H9 (cell line): Measurements from ENCODE around the gene RSPH3. TPM values are rescaled to one million over a fixed set of nuclear protein-coding genes. Genes with fewer than 3 reads are reported as not detected.

Experiments used
- DNase-seq: peaks from one replicate; pipeline ENCODE4 v3.0.0-alpha.2; 2017
- H2AFZ ChIP-seq: one replicate; pipeline ENCODE4 v1.6.1; 2013; ENCODE audit warnings: mild to moderate bottlenecking, low read length, control low read depth, moderate library complexity
- H2AK5ac ChIP-seq: 2 replicates; pipeline ENCODE4 v1.6.1; 2013; ENCODE audit warnings: low read length, control low read depth, mixed read lengths; ENCODE audit not compliant: insufficient read length
- H2BK120ac ChIP-seq: one replicate; pipeline ENCODE4 v1.6.1; 2013; ENCODE audit warnings: low read depth, mild to moderate bottlenecking, low read length, control low read depth, inconsistent platforms; ENCODE audit not compliant: poor library complexity, severe bottlenecking
- H2BK12ac ChIP-seq: 2 replicates; pipeline ENCODE4 v1.6.1; 2013; ENCODE audit warnings: low read length, control low read depth, mixed read lengths, low read depth; ENCODE audit not compliant: insufficient read length
- H2BK15ac ChIP-seq: 2 replicates; pipeline ENCODE4 v1.6.1; 2013; ENCODE audit warnings: low read depth, low read length, control low read depth
- H2BK20ac ChIP-seq: one replicate; pipeline ENCODE4 v1.6.1; 2013; ENCODE audit warnings: low read depth, mild to moderate bottlenecking, low read length, control low read depth, inconsistent platforms; ENCODE audit not compliant: poor library complexity, severe bottlenecking
- H2BK5ac ChIP-seq: 2 replicates; pipeline ENCODE4 v1.6.1; 2013; ENCODE audit warnings: low read length, control low read depth, mixed read lengths; ENCODE audit not compliant: insufficient read length
- H3K14ac ChIP-seq: 2 replicates; pipeline ENCODE4 v1.6.1; 2013; ENCODE audit warnings: low read length, control low read depth; ENCODE audit not compliant: insufficient read depth
- H3K18ac ChIP-seq: 2 replicates; pipeline ENCODE4 v1.6.1; 2013; ENCODE audit warnings: low read depth, mild to moderate bottlenecking, mixed read lengths, low read length, control low read depth; ENCODE audit not compliant: insufficient read length
- H3K23ac ChIP-seq: 2 replicates; pipeline ENCODE4 v1.6.1; 2013; ENCODE audit warnings: low read length, control low read depth, mixed read lengths, low read depth; ENCODE audit not compliant: insufficient read length
- H3K23me2 ChIP-seq: 2 replicates; pipeline ENCODE4 v1.6.1; 2013; ENCODE audit warnings: low read depth, mild to moderate bottlenecking, mixed read lengths, low read length, control low read depth; ENCODE audit not compliant: insufficient read length, poor library complexity, severe bottlenecking
- H3K27ac ChIP-seq: 2 replicates; pipeline ENCODE4 v1.5.1; 2013; ENCODE audit warnings: low read length, control low read depth, mixed read lengths, low read depth; ENCODE audit not compliant: insufficient read length
- H3K27me3 ChIP-seq: 2 replicates; pipeline ENCODE4 v1.6.1; 2013; ENCODE audit warnings: low read length, control low read depth, inconsistent platforms; ENCODE audit not compliant: insufficient read depth
- H3K4ac ChIP-seq: 2 replicates; pipeline ENCODE4 v1.6.1; 2013; ENCODE audit warnings: low read depth, mild to moderate bottlenecking, control low read depth, inconsistent platforms, low read length, moderate library complexity
- H3K4me1 ChIP-seq: 2 replicates; pipeline ENCODE4 v1.6.1; 2013; ENCODE audit warnings: low read length, control low read depth, inconsistent platforms; ENCODE audit not compliant: insufficient read depth
- H3K4me2 ChIP-seq: 2 replicates; pipeline ENCODE4 v1.6.1; 2013; ENCODE audit warnings: low read length, control low read depth, mixed read lengths; ENCODE audit not compliant: insufficient read length, insufficient read depth
- H3K56ac ChIP-seq: 2 replicates; pipeline ENCODE4 v1.6.1; 2013; ENCODE audit warnings: low read depth, mild to moderate bottlenecking, mixed read lengths, low read length, control low read depth; ENCODE audit not compliant: insufficient read length
- H3K79me1 ChIP-seq: 2 replicates; pipeline ENCODE4 v1.6.1; 2013; ENCODE audit warnings: low read depth, mild to moderate bottlenecking, moderate library complexity, low read length, control low read depth, inconsistent platforms; ENCODE audit not compliant: insufficient read depth, poor library complexity, severe bottlenecking
- H3K79me2 ChIP-seq: 2 replicates; pipeline ENCODE4 v1.6.1; 2013; ENCODE audit warnings: low read length, control low read depth, inconsistent platforms; ENCODE audit not compliant: insufficient read depth
- H3K9ac ChIP-seq: 2 replicates; pipeline ENCODE4 v1.6.1; 2013; ENCODE audit warnings: low read length, control low read depth, mixed read lengths; ENCODE audit not compliant: insufficient read length; ENCODE audit errors: extremely low read depth
- H3K9me3 ChIP-seq: one replicate; pipeline ENCODE4 v1.6.1; 2013; ENCODE audit warnings: low read depth, low read length, inconsistent platforms; ENCODE audit not compliant: control insufficient read depth
- H3T11ph ChIP-seq: one replicate; pipeline ENCODE4 v1.6.1; 2013; ENCODE audit warnings: mild to moderate bottlenecking, low read length, control low read depth, inconsistent platforms
- H4K20me1 ChIP-seq: one replicate; pipeline ENCODE4 v1.6.1; 2013; ENCODE audit not compliant: control insufficient read depth, insufficient read length, insufficient read depth
- H4K5ac ChIP-seq: 2 replicates; pipeline ENCODE4 v1.6.1; 2013; ENCODE audit warnings: low read depth, mild to moderate bottlenecking, mixed read lengths, low read length, control low read depth; ENCODE audit not compliant: insufficient read length
- H4K8ac ChIP-seq: replicated peaks from 2 replicates; pipeline ENCODE4 v1.6.1; 2013; ENCODE audit warnings: low read length, control low read depth, mixed read lengths, low read depth; ENCODE audit not compliant: insufficient read length
- H4K91ac ChIP-seq: 2 replicates; pipeline ENCODE4 v1.6.1; 2013; ENCODE audit warnings: low read depth, mild to moderate bottlenecking, moderate library complexity, mixed read lengths, low read length, control low read depth; ENCODE audit not compliant: insufficient read length
- H3K27ac Mint-ChIP-seq, 3 experiments: 2 replicates in 2 of 3; 3 replicates in 1 of 3; pipeline ENCODE4 v1.8.0; 2020 to 2021; ENCODE audit warnings: mixed read lengths in 3 of 3, mild to moderate bottlenecking in 1 of 3, moderate library complexity in 1 of 3
- H3K27me3 Mint-ChIP-seq: 2 replicates; pipeline ENCODE4 v1.8.0; 2021; ENCODE audit warnings: low read depth, mild to moderate bottlenecking, moderate library complexity, mixed read lengths
- H3K36me3 Mint-ChIP-seq, 3 experiments: 2 replicates in 2 of 3; 3 replicates in 1 of 3; pipeline ENCODE4 v1.8.0; 2020 to 2021; ENCODE audit warnings: low read depth in 3 of 3, mixed read lengths in 3 of 3; ENCODE audit not compliant: insufficient read depth in 1 of 3
- H3K4me1 Mint-ChIP-seq, 2 experiments: 2 replicates each; pipeline ENCODE4 v1.8.0; 2020; ENCODE audit warnings: mixed read lengths in 2 of 2
- H3K4me3 Mint-ChIP-seq, 2 experiments: 2 replicates in 1 of 2; 3 replicates in 1 of 2; pipeline ENCODE4 v1.8.0; 2020 to 2021; ENCODE audit warnings: mild to moderate bottlenecking in 2 of 2, mixed read lengths in 2 of 2, moderate library complexity in 1 of 2
- H3K9me3 Mint-ChIP-seq, 2 experiments: 2 replicates in 1 of 2; 3 replicates in 1 of 2; pipeline ENCODE4 v1.8.0; 2020; ENCODE audit warnings: mild to moderate bottlenecking in 2 of 2, mixed read lengths in 2 of 2, moderate library complexity in 1 of 2
- WGBS: extraction: QIAGEN DNeasy Blood & Tissue Kit; methylation state at CpG from one replicate; pipeline ENCODE4 v1.1.7; 2013; ENCODE audit warnings: missing lambda C conversion rate, low lambda C conversion rate, mixed read lengths; ENCODE audit not compliant: insufficient read length; ENCODE audit errors: extremely low coverage; 5-methylcytosine and 5-hydroxymethylcytosine counted together
- total RNA-seq: library from RNA; stranded (reverse); gene quantifications from 2 replicates; pipeline ENCODE4 v1.2.1, GENCODE V29; 2021
- TF ChIP-seq, protein P1 (sequence below): fragments of 200-600 bp; sonication (generic); conservative IDR thresholded peaks from 3 replicates; pipeline ENCODE4 v1.8.0; 2021; ENCODE audit warnings: antibody characterized with exemption, mild to moderate bottlenecking

Gene RSPH3
- total RNA-seq, 1 experiment from 2014 or later = 2.2 TPM

DNA sequence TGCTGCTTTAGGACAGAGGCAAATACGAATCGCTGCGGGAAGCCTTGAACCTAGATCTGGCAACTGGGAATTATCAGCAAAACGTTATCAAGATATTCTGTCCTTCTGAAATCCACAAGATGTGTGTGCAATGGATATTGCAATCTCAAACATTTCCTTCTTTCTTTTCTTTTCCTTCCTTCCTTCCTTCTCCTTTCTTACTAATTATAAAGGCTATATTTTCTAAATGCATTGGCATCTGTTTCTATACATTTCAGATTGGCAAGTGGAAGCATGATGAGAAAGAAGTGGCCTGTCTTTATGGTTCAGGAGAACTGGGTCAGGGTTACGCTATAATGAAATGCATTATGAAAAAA lies 42.8 kb upstream of the RSPH3 start:
- H2BK120ac ChIP-seq = no peak overlapping the region
- TF ChIP-seq, protein P1, sequence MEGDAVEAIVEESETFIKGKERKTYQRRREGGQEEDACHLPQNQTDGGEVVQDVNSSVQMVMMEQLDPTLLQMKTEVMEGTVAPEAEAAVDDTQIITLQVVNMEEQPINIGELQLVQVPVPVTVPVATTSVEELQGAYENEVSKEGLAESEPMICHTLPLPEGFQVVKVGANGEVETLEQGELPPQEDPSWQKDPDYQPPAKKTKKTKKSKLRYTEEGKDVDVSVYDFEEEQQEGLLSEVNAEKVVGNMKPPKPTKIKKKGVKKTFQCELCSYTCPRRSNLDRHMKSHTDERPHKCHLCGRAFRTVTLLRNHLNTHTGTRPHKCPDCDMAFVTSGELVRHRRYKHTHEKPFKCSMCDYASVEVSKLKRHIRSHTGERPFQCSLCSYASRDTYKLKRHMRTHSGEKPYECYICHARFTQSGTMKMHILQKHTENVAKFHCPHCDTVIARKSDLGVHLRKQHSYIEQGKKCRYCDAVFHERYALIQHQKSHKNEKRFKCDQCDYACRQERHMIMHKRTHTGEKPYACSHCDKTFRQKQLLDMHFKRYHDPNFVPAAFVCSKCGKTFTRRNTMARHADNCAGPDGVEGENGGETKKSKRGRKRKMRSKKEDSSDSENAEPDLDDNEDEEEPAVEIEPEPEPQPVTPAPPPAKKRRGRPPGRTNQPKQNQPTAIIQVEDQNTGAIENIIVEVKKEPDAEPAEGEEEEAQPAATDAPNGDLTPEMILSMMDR = no peak
- no peaks in the 10 kb centered on the region for H3K9me3 ChIP-seq
- H3K79me2 ChIP-seq = no peaks in the 10 kb centered on the region
- H2BK5ac ChIP-seq = no peak overlapping the region
- H2AK5ac ChIP-seq = no peak overlapping the region
- H3K27me3 ChIP-seq = no peaks in the 10 kb centered on the region
- H4K8ac ChIP-seq = no peak overlapping the region
- H3K14ac ChIP-seq = no peak overlapping the region
- no peaks in the 10 kb centered on the region for H3K23me2 ChIP-seq
- Mint-ChIP-seq H3K36me3 (no peaks in the 10 kb centered on the region), H3K9me3 (no peaks in the 10 kb centered on the region), H3K4me3 (no peak overlapping the region), H3K4me1 (peaks cover 12 to 15% of the 10 kb centered on the region in 2 experiments), H3K27ac (no peak overlapping the region), H3K27me3 (no peaks in the 10 kb centered on the region; the same call in 1 of the 2 replicates)
- no peak overlapping the region for H3K18ac ChIP-seq
- H2BK15ac ChIP-seq = no peak overlapping the region
- no peak overlapping the region for H4K91ac ChIP-seq
- no peak overlapping the region for H2BK12ac ChIP-seq
- no peak overlapping the region for H3K9ac ChIP-seq
- no peak overlapping the region for H2AFZ ChIP-seq
- H3K4ac ChIP-seq = no peak overlapping the region
- H4K5ac ChIP-seq = no peak overlapping the region
- no peak overlapping the region for H3T11ph ChIP-seq
- H3K4me2 ChIP-seq = no peak overlapping the region
- H3K56ac ChIP-seq = no peak overlapping the region
- no peaks in the 10 kb centered on the region for H4K20me1 ChIP-seq
- H3K4me1 ChIP-seq = no peaks in the 10 kb centered on the region
- no peaks in the 10 kb centered on the region for H3K79me1 ChIP-seq
- DNase-seq = no peak
- WGBS = no CpG with 5 or more reads among the region's 5 CpGs
- no peak overlapping the region for H3K23ac ChIP-seq
- no peak overlapping the region for H2BK20ac ChIP-seq
- H3K27ac ChIP-seq = no peak overlapping the region
